Glomerular endothelial cell (primary cell): ENCODE measurements around the gene RDH12. TPM values are rescaled to one million over a fixed set of nuclear protein-coding genes. Genes with fewer than 3 reads are reported as not detected.
A peak's percentile ranks its signal among the peaks of the same experiment; 100 is the strongest.
"Not testable (repeated sequence)": the region's sequence is repeated elsewhere in the genome, so short reads cannot be mapped to it uniquely, and the experiment has no call there.

Experiments used
- DNase-seq: peaks from one replicate; pipeline ENCODE4 v3.0.0-alpha.2; 2011; ENCODE audit warnings: low read depth, low spot score; ENCODE audit errors: extremely low read depth
- total RNA-seq: library from RNA; depleted of rRNA; stranded (reverse); fragments of >200 nt; gene quantifications from 2 replicates; pipeline ENCODE4 v1.2.3, GENCODE V29; 2015

The RDH12 gene
- total RNA-seq, 1 donor from 2014 or later: not detected

DNA sequence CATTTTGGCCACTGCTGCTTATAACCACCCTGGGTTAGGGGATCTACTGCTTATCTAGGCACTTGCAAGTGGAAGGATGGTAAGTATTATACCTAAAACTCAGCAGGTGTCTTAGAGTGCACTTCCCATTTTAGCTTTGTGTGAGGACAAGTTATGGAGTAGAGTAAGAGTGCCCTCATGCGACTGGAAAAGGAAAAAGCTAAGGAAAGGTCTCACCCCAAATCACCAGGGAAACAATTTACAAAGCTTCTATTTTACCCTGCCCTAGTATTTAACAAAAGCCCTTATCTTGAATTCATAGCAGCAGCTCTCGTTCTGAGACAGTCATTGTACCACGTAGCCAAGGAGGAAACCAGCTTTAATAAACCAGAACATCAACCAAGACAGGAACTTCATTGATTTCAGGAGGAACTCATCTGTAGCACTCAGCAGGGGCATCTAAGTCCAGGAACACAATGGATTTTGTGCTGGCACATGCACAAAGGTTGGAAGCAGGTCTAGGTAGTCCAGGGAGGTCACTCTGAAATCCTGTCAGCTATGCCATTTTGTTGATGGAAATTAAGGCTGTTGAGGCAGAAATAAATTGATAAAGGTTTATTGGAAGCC lies 2.9 kb downstream of the RDH12 start:
- peak; percentile 36 for DNase-seq

GRCh38 chr14:67705211-67705610 lies 3.5 kb downstream of the RDH12 start:
- DNase-seq: no peak

- not testable (repeated sequence) for DNase-seq
These were observed 7.7 kb downstream of the RDH12 start for GRCh38 chr14:67709346-67709745.

DNA sequence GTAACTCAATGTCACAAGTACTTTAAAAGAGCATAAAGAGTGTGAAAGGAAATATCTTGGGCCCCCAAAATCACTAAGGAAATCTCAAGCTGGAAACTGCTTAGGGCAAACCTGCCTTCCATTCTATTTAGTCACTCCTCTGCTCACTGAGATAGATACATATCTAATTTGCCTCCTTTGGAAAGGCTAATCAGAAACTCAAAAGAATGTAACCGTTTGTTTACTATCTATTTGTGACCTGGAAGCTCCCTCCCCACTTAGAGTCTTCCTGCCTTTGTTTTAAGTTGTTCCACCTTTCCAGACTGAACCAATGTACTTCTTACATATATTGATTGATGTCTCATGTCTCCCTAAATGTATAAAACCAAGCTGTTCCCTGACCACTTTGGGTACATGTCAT lies 8.1 kb downstream of the RDH12 start:
- DNase-seq: not testable (repeated sequence)

GRCh38 chr14:67710209-67710608 lies 8.5 kb downstream of the RDH12 start:
- DNase-seq: no peak

DNA sequence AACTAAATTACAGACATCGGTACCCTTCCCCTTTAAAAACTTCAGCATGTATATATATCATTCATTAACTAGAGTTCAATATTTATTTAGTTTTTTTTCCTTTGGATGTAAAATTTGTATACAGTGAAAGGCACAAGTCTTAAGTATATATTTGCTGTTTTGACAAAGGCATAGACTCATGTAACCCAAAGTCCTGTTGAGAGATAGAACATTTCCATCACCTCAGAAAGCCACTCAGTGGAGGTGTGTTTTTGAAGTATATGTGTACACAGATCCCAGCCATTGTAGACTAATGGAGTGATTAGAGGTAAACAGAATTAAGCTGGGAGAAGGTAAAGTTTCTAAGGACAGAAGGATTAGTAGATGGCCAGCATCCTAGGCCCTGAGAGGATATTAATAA lies 15.4 kb downstream of the RDH12 start:
- no peak for DNase-seq

GRCh38 chr14:67718265-67718664 lies 16.6 kb downstream of the RDH12 start:
- no peak for DNase-seq

GRCh38 chr14:67719385-67719784 lies 17.7 kb downstream of the RDH12 start:
- not testable (repeated sequence) for DNase-seq

GRCh38 chr14:67719866-67720265 lies 18.2 kb downstream of the RDH12 start:
- DNase-seq: no peak

DNA sequence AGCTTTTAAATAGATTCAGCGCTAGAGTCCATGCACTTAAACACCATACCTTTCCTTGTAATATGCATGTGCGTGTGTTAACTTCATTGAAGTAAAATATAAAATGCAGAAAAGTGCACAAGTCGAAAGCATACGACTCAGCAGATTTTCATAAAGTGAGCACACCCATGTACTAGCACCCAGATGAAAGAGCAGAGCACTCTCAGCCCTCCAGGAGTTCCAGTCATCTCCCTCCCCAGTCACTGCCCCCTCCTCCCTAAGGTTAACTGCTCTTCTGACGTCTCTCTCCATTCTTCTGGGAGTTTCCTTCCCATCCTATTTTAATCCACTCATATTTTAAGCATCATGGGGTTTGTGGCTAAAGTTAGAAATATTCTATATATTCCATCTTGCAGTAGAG lies 20.2 kb downstream of the RDH12 start:
- DNase-seq: no peak

- DNase-seq: no peak
These were observed 20.6 kb downstream of the RDH12 start for GRCh38 chr14:67722293-67722692.

- no peak for DNase-seq
These were observed 23.5 kb downstream of the RDH12 start for GRCh38 chr14:67725171-67725570.

- no peak for DNase-seq
These were observed 25.7 kb downstream of the RDH12 start for GRCh38 chr14:67727361-67727760.

GRCh38 chr14:67728258-67728657 lies 26.6 kb downstream of the RDH12 start:
- no peak for DNase-seq

DNA sequence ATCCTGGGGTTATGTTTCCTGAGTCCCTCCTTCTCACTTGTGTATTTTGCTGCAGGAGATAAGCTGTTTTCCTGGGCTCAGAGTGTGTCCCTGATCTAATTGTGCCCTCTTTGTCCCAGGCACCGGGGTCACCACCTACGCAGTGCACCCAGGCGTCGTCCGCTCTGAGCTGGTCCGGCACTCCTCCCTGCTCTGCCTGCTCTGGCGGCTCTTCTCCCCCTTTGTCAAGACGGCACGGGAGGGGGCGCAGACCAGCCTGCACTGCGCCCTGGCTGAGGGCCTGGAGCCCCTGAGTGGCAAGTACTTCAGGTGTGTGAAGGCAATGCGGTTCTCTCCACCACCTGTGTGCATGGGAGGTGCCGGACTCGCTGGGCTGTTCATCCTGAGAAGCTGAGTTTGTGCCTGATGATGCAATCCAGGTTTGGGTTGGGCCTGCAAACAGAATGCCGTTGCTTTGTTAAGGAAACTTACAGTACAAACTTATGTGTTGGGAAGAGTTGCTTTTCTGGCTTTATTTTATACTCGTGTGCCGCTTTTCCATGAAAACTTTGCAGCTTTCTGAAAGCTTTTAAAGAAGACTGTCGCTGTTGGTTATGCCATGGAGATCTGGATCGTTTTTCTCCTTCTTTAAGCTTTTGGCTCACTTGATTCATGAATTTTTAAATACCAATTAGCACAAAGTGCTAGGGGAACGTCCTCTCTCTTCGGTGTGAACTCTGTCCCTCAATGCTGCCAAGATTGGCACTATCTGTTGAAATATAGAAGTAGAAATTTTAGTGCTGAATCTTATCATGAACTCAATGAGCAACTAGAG lies 27.6 kb downstream of the RDH12 start:
- no peak for DNase-seq

DNA sequence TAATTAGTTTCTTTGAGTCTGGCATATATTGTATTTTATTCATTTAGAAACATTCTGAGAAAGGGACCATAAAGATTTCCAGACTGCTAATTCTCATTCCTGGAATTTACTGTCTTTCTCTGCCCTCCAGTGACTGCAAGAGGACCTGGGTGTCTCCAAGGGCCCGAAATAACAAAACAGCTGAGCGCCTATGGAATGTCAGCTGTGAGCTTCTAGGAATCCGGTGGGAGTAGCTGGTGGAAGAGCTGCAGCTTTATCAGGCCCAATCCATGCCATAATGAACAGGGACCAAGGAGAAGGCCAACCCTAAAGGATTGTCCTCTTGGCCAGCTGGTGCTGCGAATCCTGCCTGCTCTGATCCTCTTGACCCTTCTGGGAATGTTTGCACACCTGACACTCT lies 31.9 kb downstream of the RDH12 start:
- no peak for DNase-seq

GRCh38 chr14:67734675-67735074 lies 33.0 kb downstream of the RDH12 start:
- no peak for DNase-seq

DNA sequence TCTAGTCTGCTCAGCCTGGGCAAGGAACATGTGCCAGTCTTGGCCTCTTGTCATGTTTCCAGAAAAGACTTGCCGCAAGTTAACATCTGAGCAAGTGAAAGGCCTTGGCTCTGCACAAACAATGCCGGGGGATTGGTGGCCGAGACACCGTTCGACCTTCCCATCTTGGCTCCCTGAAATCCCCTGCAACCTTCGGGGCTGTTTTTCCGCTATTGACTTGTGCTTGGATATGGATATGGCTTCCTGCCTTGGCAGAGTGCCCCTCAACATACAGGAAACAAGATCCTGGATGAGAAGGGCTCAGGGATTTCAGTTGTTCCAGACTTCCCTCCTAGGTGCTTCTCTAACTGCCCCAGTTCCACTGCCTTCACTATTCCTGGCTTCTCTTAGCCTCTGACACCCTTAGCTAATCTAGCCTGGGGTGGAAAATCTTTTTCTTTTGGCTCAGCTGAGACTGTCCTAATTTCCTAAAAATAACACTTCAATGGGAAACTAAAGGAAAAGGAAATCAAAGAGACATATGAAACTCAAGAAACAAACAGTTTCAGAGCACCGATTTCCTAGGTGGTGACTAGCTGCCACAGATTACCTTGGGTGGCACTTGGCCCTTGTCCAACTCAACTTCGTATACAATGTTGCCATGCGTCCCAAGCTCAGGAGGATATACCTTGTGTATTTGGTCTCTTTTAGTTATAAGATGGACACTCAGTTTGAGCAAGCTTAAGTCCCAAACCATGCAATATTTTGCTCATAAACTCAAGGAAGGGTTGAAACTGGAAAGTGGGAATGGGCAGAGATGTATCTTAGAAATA lies 33.9 kb downstream of the RDH12 start:
- no peak for DNase-seq

DNA sequence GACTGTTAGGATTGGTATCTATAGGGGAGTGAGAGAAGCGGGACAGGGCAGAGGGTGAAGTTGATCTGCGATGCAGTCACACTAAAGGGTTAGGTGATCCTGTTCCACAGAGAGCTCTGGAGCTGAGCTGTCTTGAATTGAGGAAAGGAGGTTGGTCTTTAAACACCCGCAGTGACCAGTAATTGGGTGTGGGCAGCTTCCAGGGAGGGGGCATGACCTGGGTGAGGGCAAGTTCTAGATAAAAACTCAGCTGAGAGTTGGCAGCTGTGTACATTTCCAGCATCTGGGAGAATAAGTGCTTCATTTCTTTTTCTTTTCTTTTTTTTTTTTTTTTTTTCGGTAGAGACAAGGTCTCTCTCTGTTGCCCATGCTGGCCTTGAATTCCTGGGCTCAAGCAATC lies 35.1 kb downstream of the RDH12 start:
- DNase-seq: no peak

- DNase-seq: no peak
These were observed 37.2 kb downstream of the RDH12 start for GRCh38 chr14:67738740-67739504.

DNA sequence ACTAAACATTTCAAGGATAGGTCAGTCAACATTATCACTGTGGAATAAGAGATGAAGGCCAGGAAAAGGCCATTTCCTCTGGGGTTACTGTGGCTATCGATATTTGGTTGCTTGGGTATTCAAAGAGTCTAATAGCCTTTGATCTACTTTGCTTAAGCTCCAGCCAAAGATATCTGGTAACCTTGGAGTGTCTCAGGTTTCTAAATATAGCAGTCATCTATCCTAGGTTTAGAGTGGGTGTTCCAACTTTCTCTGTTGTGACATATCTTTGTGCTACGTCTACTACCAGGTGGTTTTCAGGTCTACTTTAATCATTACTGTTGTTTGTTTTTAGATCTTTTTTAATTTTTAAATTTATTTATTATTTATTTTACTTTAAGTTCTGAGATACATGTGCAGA lies 42.4 kb downstream of the RDH12 start:
- DNase-seq: no peak
